IMR-90 (cell line): ENCODE measurements around the gene TANGO6. TPM values are rescaled to one million over a fixed set of nuclear protein-coding genes. Genes with fewer than 3 reads are reported as not detected.

Experiments used
- ATAC-seq: fragments of 200-7000 bp; cut with Tn5 transposase; 2 replicates; pipeline ENCODE4 v1.9.1; 2020; ENCODE audit warnings: low read depth, mild to moderate bottlenecking, moderate library complexity
- BruUV-seq: library from RNA; stranded (reverse); fragments of 400-500 nt; replicated peaks from 2 replicates; lab custom pipeline; 2021; lab: Mats Ljungman, UMichigan
- CTCF ChIA-PET: fragments of 300-600 bp; formaldehyde crosslinking; extraction: SDS; loops from one replicate; lab custom pipeline; 2021; ENCODE audit warnings: antibody characterized with exemption; lab: Yijun Ruan, JAX
- POLR2A ChIA-PET: fragments of 300-600 bp; sonication (Branson Sonifier 250); formaldehyde crosslinking; loops from one replicate; lab custom pipeline; 2022; ENCODE audit warnings: antibody characterized with exemption; ENCODE audit not compliant: unreplicated experiment; lab: Charles Lee
- DNase-seq: peaks from one replicate; pipeline ENCODE4 v3.0.0; 2013
- H2AFZ ChIP-seq: replicated peaks from 2 replicates; pipeline ENCODE3; 2013; ENCODE audit warnings: low read length, mild to moderate bottlenecking; ENCODE audit not compliant: poor library complexity
- H2AK5ac ChIP-seq: 2 replicates; pipeline ENCODE4 v1.6.1; 2013; ENCODE audit warnings: low read depth, low read length, inconsistent platforms
- H2AK9ac ChIP-seq: replicated peaks from 2 replicates; pipeline ENCODE3; 2013; ENCODE audit warnings: mild to moderate bottlenecking, low read depth, low read length, moderate library complexity; ENCODE audit not compliant: poor library complexity
- H2BK120ac ChIP-seq: 2 replicates; pipeline ENCODE4 v1.6.1; 2013; ENCODE audit warnings: low read depth, low read length, inconsistent platforms
- H2BK15ac ChIP-seq: 3 replicates; pipeline ENCODE4 v1.6.1; 2013; ENCODE audit warnings: low read depth, low read length, inconsistent platforms
- H2BK20ac ChIP-seq: 2 replicates; pipeline ENCODE4 v1.6.1; 2013; ENCODE audit warnings: low read depth, mild to moderate bottlenecking, inconsistent platforms, low read length, moderate library complexity
- H2BK5ac ChIP-seq: 2 replicates; pipeline ENCODE4 v1.6.1; 2013; ENCODE audit warnings: mild to moderate bottlenecking, low read depth, low read length, inconsistent platforms; ENCODE audit not compliant: poor library complexity, severe bottlenecking
- H3K14ac ChIP-seq: replicated peaks from 2 replicates; pipeline ENCODE4 v1.6.1; 2013; ENCODE audit warnings: low read depth, low read length, inconsistent platforms
- H3K18ac ChIP-seq: 2 replicates; pipeline ENCODE4 v1.6.1; 2013; ENCODE audit warnings: low read depth, low read length, control low read depth
- H3K23ac ChIP-seq: 2 replicates; pipeline ENCODE4 v1.6.1; 2013; ENCODE audit warnings: low read depth, low read length, inconsistent platforms
- H3K27ac ChIP-seq: 2 replicates; pipeline ENCODE4 v1.5.1; 2013; ENCODE audit warnings: mild to moderate bottlenecking, control low read depth, low read length; ENCODE audit not compliant: insufficient read depth
- H3K27me3 ChIP-seq: 2 replicates; pipeline ENCODE4 v1.6.1; 2013; ENCODE audit warnings: low read length; ENCODE audit not compliant: control insufficient read depth, insufficient read depth
- H3K36me3 ChIP-seq: 2 replicates; pipeline ENCODE4 v1.6.1; 2013; ENCODE audit warnings: low read length, mixed read lengths; ENCODE audit not compliant: control insufficient read depth, insufficient read depth
- H3K4ac ChIP-seq: 2 replicates; pipeline ENCODE4 v1.6.1; 2013; ENCODE audit warnings: low read depth, low read length, inconsistent platforms
- H3K4me1 ChIP-seq: 2 replicates; pipeline ENCODE4 v1.6.1; 2013; ENCODE audit warnings: low read length, mixed read lengths; ENCODE audit not compliant: control insufficient read depth, insufficient read depth
- H3K4me2 ChIP-seq: 2 replicates; pipeline ENCODE4 v1.6.1; 2013; ENCODE audit warnings: low read depth, mild to moderate bottlenecking, control low read depth, low read length, moderate library complexity
- H3K4me3 ChIP-seq: 2 replicates; pipeline ENCODE4 v1.5.1; 2013; ENCODE audit warnings: low read depth, mild to moderate bottlenecking, control low read depth, low read length, moderate library complexity; ENCODE audit not compliant: insufficient read depth
- H3K56ac ChIP-seq: 2 replicates; pipeline ENCODE4 v1.6.1; 2013; ENCODE audit warnings: low read length, inconsistent platforms; ENCODE audit not compliant: insufficient read depth; ENCODE audit errors: extremely low read depth
- H3K79me1 ChIP-seq, 2 experiments: 2 replicates each; pipeline ENCODE4 v1.6.1; 2013; ENCODE audit warnings: low read length in 2 of 2, inconsistent platforms in 1 of 2, low read depth in 1 of 2
- H3K9ac ChIP-seq: 2 replicates; pipeline ENCODE4 v1.6.1; 2013; ENCODE audit warnings: low read depth, low read length, control low read depth
- H3K9me1 ChIP-seq: 2 replicates; pipeline ENCODE4 v1.6.1; 2013; ENCODE audit warnings: low read length, inconsistent platforms; ENCODE audit not compliant: insufficient read depth
- H3K9me3 ChIP-seq: 2 replicates; pipeline ENCODE4 v1.6.1; 2013; ENCODE audit warnings: low read length; ENCODE audit not compliant: control insufficient read depth, insufficient read depth
- H4K20me1 ChIP-seq: 2 replicates; pipeline ENCODE4 v1.6.1; 2013; ENCODE audit warnings: low read length, inconsistent platforms; ENCODE audit not compliant: insufficient read depth
- H4K5ac ChIP-seq: 2 replicates; pipeline ENCODE4 v1.6.1; 2013; ENCODE audit warnings: mild to moderate bottlenecking, low read depth, low read length, control low read depth
- H4K8ac ChIP-seq, 2 experiments: 2 replicates each; pipeline ENCODE4 v1.6.1; 2013; ENCODE audit warnings: low read depth in 2 of 2, low read length in 2 of 2, control low read depth in 1 of 2, inconsistent platforms in 1 of 2
- H4K91ac ChIP-seq: 2 replicates; pipeline ENCODE4 v1.6.1; 2013; ENCODE audit warnings: low read depth, low read length, inconsistent platforms; ENCODE audit not compliant: insufficient read depth
- BHLHE40 ChIP-seq: fragments of 150-350 bp; IDR thresholded peaks from 2 replicates; pipeline ENCODE4 v1.6.1; 2016; ENCODE audit warnings: mild to moderate bottlenecking, low read depth, low read length
- CHD1 ChIP-seq: IDR thresholded peaks from 2 replicates; pipeline ENCODE4 v1.6.1; 2012; ENCODE audit warnings: low read depth, low read length, improper control_type of control experiment
- FOS ChIP-seq: fragments of 150-350 bp; IDR thresholded peaks from 2 replicates; pipeline ENCODE4 v1.6.1; 2016; ENCODE audit warnings: low read depth, low read length
- MAFK ChIP-seq: IDR thresholded peaks from 2 replicates; pipeline ENCODE4 v1.6.1; 2012; ENCODE audit warnings: low read depth, low read length, improper control_type of control experiment
- MAZ ChIP-seq: IDR thresholded peaks from 2 replicates; pipeline ENCODE4 v1.6.1; 2012; ENCODE audit warnings: low read depth, mild to moderate bottlenecking, low read length, improper control_type of control experiment, moderate library complexity, borderline replicate concordance
- MXI1 ChIP-seq: IDR thresholded peaks from 2 replicates; pipeline ENCODE4 v1.6.1; 2012; ENCODE audit warnings: low read depth, mild to moderate bottlenecking, low read length, moderate library complexity, borderline replicate concordance
- NFE2L2 ChIP-seq: fragments of 150-350 bp; IDR thresholded peaks from 2 replicates; pipeline ENCODE4 v1.6.1; 2016; ENCODE audit warnings: low read depth, mild to moderate bottlenecking, low read length
- POLR2A ChIP-seq: IDR thresholded peaks from 2 replicates; pipeline ENCODE4 v1.6.1; 2012; ENCODE audit warnings: mild to moderate bottlenecking, low read depth, low read length
- RAD21 ChIP-seq: IDR thresholded peaks from 2 replicates; pipeline ENCODE4 v1.6.1; 2012; ENCODE audit warnings: low read length, improper control_type of control experiment
- RCOR1 ChIP-seq: IDR thresholded peaks from 2 replicates; pipeline ENCODE4 v1.6.1; 2012; ENCODE audit warnings: mild to moderate bottlenecking, low read length, improper control_type of control experiment; ENCODE audit not compliant: insufficient replicate concordance
- RFX5 ChIP-seq: IDR thresholded peaks from 2 replicates; pipeline ENCODE4 v1.8.0; 2012; ENCODE audit warnings: low read depth, mild to moderate bottlenecking, low read length, moderate library complexity
- SMC3 ChIP-seq: fragments of 150-350 bp; IDR thresholded peaks from 2 replicates; pipeline ENCODE4 v1.6.1; 2016; ENCODE audit warnings: low read depth, mild to moderate bottlenecking, antibody characterized with exemption, low read length, moderate library complexity
- dilution Hi-C: fragments of 300-500 bp; cut with HindIII; formaldehyde crosslinking; loops from one replicate; pipeline ENCODE4 v1.14.3; 2018; ENCODE audit warnings: low sequenced_read_pairs; ENCODE audit not compliant: unreplicated experiment
- in situ Hi-C: fragments of 300-500 bp; cut with MboI; formaldehyde crosslinking; loops from 3 replicates; pipeline ENCODE4 v1.14.3; 2019; ENCODE audit warnings: low sequenced_read_pairs, inconsistent platforms, mixed read lengths
- intact Hi-C: fragments of 100-400 bp; cut with micrococcal nuclease; formaldehyde crosslinking; loops from 2 replicates; pipeline ENCODE4 v1.10.0; 2022
- polyA plus RNA-seq, 3 experiments: library from polyadenylated mRNA; depleted of rRNA; stranded (reverse); fragments of >200 nt; gene quantifications; 2 replicates each; pipeline ENCODE4 v1.2.3, GENCODE V29; 2012; ENCODE audit warnings: low replicate concordance in 1 of 3
- total RNA-seq: library from RNA; depleted of rRNA; stranded (reverse); fragments of >200 nt; gene quantifications from 2 replicates; pipeline ENCODE4 v1.2.3, GENCODE V29; 2012
- TF ChIP-seq, protein P1 (sequence below): conservative IDR thresholded peaks from 2 replicates; pipeline ENCODE4 v1.5.1; 2012; ENCODE audit warnings: mild to moderate bottlenecking, low read depth, low read length, improper control_type of control experiment
- TF ChIP-seq, protein P2 (sequence below): fragments of 150-350 bp; IDR thresholded peaks from 2 replicates; pipeline ENCODE4 v1.6.1; 2016; ENCODE audit warnings: low read depth, mild to moderate bottlenecking, low read length, moderate library complexity, borderline replicate concordance
- TF ChIP-seq, protein P3 (sequence below): fragments of 150-350 bp; IDR thresholded peaks from 2 replicates; pipeline ENCODE4 v1.6.1; 2017; ENCODE audit warnings: mild to moderate bottlenecking, antibody characterized with exemption, low read length, low read depth

The TANGO6 gene
- total and polyA plus RNA-seq, 2 of the 4 experiments (the other 2 are of a cell fraction): 6.7 to 22.4 TPM

DNA sequence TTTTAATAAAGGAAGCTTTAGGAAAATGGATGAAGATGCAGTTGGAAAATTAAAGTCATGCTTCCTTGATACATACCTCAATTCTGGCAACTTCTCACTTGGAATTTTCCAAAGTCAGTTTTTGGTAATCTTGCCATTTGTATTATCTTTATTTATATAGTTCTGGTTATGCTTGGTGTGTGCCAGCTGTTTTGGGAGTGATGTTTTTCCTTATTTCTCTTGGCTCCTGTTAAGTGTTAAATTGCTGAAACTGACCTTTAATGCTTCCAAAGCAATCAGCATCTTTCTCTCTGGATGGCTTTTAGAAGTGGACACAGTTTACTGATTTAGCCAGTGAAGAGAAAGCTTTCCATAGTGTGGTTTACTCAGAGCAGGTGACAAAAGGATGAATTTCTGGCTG lies 192.0 kb downstream of the TANGO6 start:
- POLR2A ChIA-PET: no interaction called here
- H3K4ac ChIP-seq: no peak overlapping the region

More for the DNA sequence above, 192.0 kb downstream of the TANGO6 start:
- peaks cover 6% of the 10 kb centered on the region for H3K9me1 ChIP-seq
- no peaks in the 10 kb centered on the region for H4K20me1 ChIP-seq
- no peak overlapping the region for H3K18ac ChIP-seq
- no peak for DNase-seq
- TF ChIP-seq, protein P1, sequence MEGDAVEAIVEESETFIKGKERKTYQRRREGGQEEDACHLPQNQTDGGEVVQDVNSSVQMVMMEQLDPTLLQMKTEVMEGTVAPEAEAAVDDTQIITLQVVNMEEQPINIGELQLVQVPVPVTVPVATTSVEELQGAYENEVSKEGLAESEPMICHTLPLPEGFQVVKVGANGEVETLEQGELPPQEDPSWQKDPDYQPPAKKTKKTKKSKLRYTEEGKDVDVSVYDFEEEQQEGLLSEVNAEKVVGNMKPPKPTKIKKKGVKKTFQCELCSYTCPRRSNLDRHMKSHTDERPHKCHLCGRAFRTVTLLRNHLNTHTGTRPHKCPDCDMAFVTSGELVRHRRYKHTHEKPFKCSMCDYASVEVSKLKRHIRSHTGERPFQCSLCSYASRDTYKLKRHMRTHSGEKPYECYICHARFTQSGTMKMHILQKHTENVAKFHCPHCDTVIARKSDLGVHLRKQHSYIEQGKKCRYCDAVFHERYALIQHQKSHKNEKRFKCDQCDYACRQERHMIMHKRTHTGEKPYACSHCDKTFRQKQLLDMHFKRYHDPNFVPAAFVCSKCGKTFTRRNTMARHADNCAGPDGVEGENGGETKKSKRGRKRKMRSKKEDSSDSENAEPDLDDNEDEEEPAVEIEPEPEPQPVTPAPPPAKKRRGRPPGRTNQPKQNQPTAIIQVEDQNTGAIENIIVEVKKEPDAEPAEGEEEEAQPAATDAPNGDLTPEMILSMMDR: no peak
- no peak for TF ChIP-seq BHLHE40
- no peak for TF ChIP-seq SMC3
- TF ChIP-seq, protein P2, sequence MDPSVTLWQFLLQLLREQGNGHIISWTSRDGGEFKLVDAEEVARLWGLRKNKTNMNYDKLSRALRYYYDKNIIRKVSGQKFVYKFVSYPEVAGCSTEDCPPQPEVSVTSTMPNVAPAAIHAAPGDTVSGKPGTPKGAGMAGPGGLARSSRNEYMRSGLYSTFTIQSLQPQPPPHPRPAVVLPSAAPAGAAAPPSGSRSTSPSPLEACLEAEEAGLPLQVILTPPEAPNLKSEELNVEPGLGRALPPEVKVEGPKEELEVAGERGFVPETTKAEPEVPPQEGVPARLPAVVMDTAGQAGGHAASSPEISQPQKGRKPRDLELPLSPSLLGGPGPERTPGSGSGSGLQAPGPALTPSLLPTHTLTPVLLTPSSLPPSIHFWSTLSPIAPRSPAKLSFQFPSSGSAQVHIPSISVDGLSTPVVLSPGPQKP: no peak
- no peak for TF ChIP-seq NFE2L2
- TF ChIP-seq POLR2A: no peak
- TF ChIP-seq MAFK: no peak
- no peak for TF ChIP-seq MXI1
- no peak for TF ChIP-seq CHD1
- TF ChIP-seq, protein P3, sequence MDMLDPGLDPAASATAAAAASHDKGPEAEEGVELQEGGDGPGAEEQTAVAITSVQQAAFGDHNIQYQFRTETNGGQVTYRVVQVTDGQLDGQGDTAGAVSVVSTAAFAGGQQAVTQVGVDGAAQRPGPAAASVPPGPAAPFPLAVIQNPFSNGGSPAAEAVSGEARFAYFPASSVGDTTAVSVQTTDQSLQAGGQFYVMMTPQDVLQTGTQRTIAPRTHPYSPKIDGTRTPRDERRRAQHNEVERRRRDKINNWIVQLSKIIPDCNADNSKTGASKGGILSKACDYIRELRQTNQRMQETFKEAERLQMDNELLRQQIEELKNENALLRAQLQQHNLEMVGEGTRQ: no peak
- TF ChIP-seq RFX5: no peak
- TF ChIP-seq MAZ: no peak
- no peak for TF ChIP-seq RAD21
- TF ChIP-seq RCOR1: no peak
- no peak for TF ChIP-seq FOS
- H2AK5ac ChIP-seq: no peak overlapping the region
- H3K79me1 ChIP-seq: no peaks in the 10 kb centered on the region
- dilution Hi-C loops: no loop called here
- no peaks in the 10 kb centered on the region for H3K27me3 ChIP-seq
- no peak overlapping the region for H2BK120ac ChIP-seq
- H3K4me3 ChIP-seq: no peak overlapping the region
- H4K91ac ChIP-seq: no peak overlapping the region
- H3K56ac ChIP-seq: no peak overlapping the region
- intact Hi-C loops: no loop called here
- no peak overlapping the region for H2AFZ ChIP-seq
- in situ Hi-C loops: no loop called here
- no peak overlapping the region for H2BK5ac ChIP-seq
- H3K14ac ChIP-seq: no peak overlapping the region
- no peak overlapping the region for H2BK15ac ChIP-seq
- CTCF ChIA-PET: no interaction called here
- H2AK9ac ChIP-seq: no peak overlapping the region
- peaks cover 4% of the 10 kb centered on the region for H3K4me1 ChIP-seq
- no TSS peak for BruUV-seq
- H3K36me3 ChIP-seq: 0 out of 2 replicates have a peak, but pooled peaks cover 3% of the 10 kb centered on the region
- H3K27ac ChIP-seq: no peak overlapping the region
- no peak overlapping the region for H3K23ac ChIP-seq
- no peak overlapping the region for H2BK20ac ChIP-seq
- no peak for ATAC-seq
- H4K5ac ChIP-seq: no peak overlapping the region
- H3K9me3 ChIP-seq: no peaks in the 10 kb centered on the region
- H3K9ac ChIP-seq: no peak overlapping the region
- no peak overlapping the region for H4K8ac ChIP-seq
- H3K4me2 ChIP-seq: no peak overlapping the region
